Duodenal mucosa (tissue), 2 donors: ENCODE results near the gene ZC3H6.
A peak's percentile ranks its signal among the peaks of the same experiment; 100 is the strongest.

ENCODE experiments used
- H3K27ac ChIP-seq: one replicate; pipeline ENCODE4 v1.7.0; 2013; ENCODE audit warnings: low read depth, low read length
- H3K27me3 ChIP-seq, 2 donors: one replicate each; pipeline ENCODE4 v1.7.0; 2013; ENCODE audit warnings: low read length in 2 of 2, control low read depth in 1 of 2; ENCODE audit not compliant: insufficient read depth in 2 of 2, control insufficient read depth in 1 of 2
- H3K36me3 ChIP-seq, 2 donors: one replicate each; pipeline ENCODE4 v1.7.0; 2013; ENCODE audit warnings: low read length in 2 of 2, control low read depth in 1 of 2; ENCODE audit not compliant: insufficient read depth in 2 of 2, control insufficient read depth in 1 of 2
- H3K4me1 ChIP-seq, 2 donors: one replicate each; pipeline ENCODE4 v1.7.0; 2013; ENCODE audit warnings: low read length in 2 of 2, control low read depth in 1 of 2; ENCODE audit not compliant: insufficient read depth in 2 of 2, control insufficient read depth in 1 of 2
- H3K4me3 ChIP-seq, 2 donors: one replicate each; pipeline ENCODE4 v1.7.0; 2013; ENCODE audit warnings: low read length in 2 of 2, low read depth in 1 of 2
- H3K9ac ChIP-seq, 2 donors: one replicate each; pipeline ENCODE4 v1.7.0; 2013; ENCODE audit warnings: low read length in 2 of 2, low read depth in 1 of 2
- H3K9me3 ChIP-seq, 2 donors: one replicate each; pipeline ENCODE4 v1.7.0; 2013; ENCODE audit warnings: low read length in 2 of 2, control low read depth in 1 of 2; ENCODE audit not compliant: control insufficient read depth in 1 of 2

ZC3H6 gene

DNA sequence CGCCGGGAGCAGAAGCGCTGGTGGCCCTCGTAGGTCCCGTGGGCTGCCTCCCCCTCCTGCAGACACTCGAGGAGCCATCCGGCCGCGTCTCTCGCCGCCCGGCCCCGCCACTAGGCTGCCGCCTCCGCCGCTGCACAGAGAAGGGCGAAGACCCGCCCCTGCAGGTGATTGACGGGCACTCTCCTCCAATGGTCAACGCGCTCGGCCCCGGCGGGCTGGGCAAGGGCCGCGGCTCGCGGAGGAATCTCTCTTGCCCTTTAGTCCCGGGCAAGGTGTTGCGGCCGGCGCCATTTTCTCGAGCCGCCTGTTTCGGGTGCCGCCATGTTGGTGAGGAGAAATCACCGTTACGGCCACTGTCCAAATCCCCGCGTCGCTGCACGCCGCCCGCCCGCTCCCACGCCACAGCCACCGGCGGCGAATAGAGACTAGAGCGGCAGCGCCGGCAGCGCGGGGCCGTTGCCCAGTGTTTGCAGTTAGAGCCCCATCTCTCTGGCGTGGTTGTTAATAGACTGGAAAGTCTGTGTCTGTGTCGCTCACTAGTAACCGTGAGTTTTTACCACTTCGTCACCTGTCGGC, at the start of gene ZC3H6:
Gene ZC3H6, plus strand, starts transcription at position 287 of the 576 bp plus-strand sequence. CDS start 398 bp downstream, outside the sequence.
- H3K9ac ChIP-seq, result peak within 1 kb of the TSS; percentile 99 to 100
- H3K4me1 ChIP-seq, result peaks cover 7 to 8% of the 10 kb centered on the region in 2 donors
- peak within 1 kb of the TSS; percentile 78 to 95 for H3K4me3 ChIP-seq
- H3K27ac ChIP-seq, result peak within 1 kb of the TSS; percentile 100
- H3K9me3 ChIP-seq, result no peaks in the 10 kb centered on the region
- no peaks in the 10 kb centered on the region for H3K36me3 ChIP-seq
- H3K27me3 ChIP-seq, result no peaks in the 10 kb centered on the region

- no peak overlapping the region for H3K4me3 ChIP-seq
- no peaks in the 10 kb centered on the region for H3K9me3 ChIP-seq
- no peak overlapping the region for H3K27ac ChIP-seq
- H3K4me1 ChIP-seq, result no peaks in the 10 kb centered on the region
- H3K27me3 ChIP-seq, result no peaks in the 10 kb centered on the region
- H3K9ac ChIP-seq, result no peak overlapping the region
- H3K36me3 ChIP-seq, result peaks cover 0 to 2% of the 10 kb centered on the region in 2 donors
Observed at GRCh38 chr2:112229348-112229747, 46.0 kb upstream of the ZC3H6 start.

- H3K27ac ChIP-seq, result no peak overlapping the region
- H3K4me3 ChIP-seq, result no peak overlapping the region
- H3K9ac ChIP-seq, result no peak overlapping the region
- H3K36me3 ChIP-seq, result peaks cover 0 to 2% of the 10 kb centered on the region in 2 donors
- H3K9me3 ChIP-seq, result no peaks in the 10 kb centered on the region
- no peaks in the 10 kb centered on the region for H3K27me3 ChIP-seq
- no peaks in the 10 kb centered on the region for H3K4me1 ChIP-seq
Observed at GRCh38 chr2:112230371-112230770, 45.0 kb upstream of the ZC3H6 start.

DNA sequence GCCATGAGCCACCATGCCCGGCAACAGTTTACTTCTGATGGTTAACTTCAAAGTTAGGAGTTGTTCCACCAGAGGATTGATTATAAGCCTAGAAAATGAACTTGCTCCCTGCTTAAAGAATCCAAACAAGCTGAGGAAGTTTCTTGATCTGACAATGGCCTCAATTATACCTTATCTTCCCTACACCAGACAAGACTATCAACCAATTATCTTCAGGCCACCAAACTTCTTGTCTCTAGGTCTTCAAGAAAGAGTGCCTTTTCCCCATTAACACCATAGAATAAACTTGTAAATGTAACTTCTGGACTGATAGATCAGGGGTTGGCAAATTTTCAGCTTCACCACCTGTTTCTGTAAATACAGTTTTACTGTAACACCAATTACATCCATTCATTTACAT, 35.5 kb upstream of the ZC3H6 start:
- Histone ChIP-seq H3K4me1 (no peaks in the 10 kb centered on the region), H3K36me3 (peaks cover 0 to 2% of the 10 kb centered on the region in 2 donors), H3K9ac (no peak overlapping the region), H3K27ac (no peak overlapping the region), H3K4me3 (no peak overlapping the region), H3K9me3 (no peaks in the 10 kb centered on the region), H3K27me3 (no peaks in the 10 kb centered on the region)

GRCh38 chr2:112242384-112242783, 33.0 kb upstream of the ZC3H6 start:
- Histone ChIP-seq H3K4me1 (no peaks in the 10 kb centered on the region), H3K9me3 (no peaks in the 10 kb centered on the region), H3K4me3 (no peak overlapping the region), H3K27ac (no peak overlapping the region), H3K36me3 (peaks cover 0 to 10% of the 10 kb centered on the region in 2 donors), H3K27me3 (no peaks in the 10 kb centered on the region), H3K9ac (no peak overlapping the region)

- Histone ChIP-seq H3K4me1 (no peaks in the 10 kb centered on the region), H3K9ac (no peak overlapping the region), H3K27me3 (no peaks in the 10 kb centered on the region), H3K4me3 (no peak overlapping the region), H3K36me3 (peaks cover 0 to 15% of the 10 kb centered on the region in 2 donors), H3K27ac (no peak overlapping the region), H3K9me3 (no peaks in the 10 kb centered on the region)
Observed at GRCh38 chr2:112243233-112243632, 32.2 kb upstream of the ZC3H6 start.

- Histone ChIP-seq H3K27me3 (no peaks in the 10 kb centered on the region), H3K27ac (no peak overlapping the region), H3K4me3 (no peak overlapping the region), H3K4me1 (no peaks in the 10 kb centered on the region), H3K36me3 (peaks cover 0 to 20% of the 10 kb centered on the region in 2 donors), H3K9ac (no peak overlapping the region), H3K9me3 (no peaks in the 10 kb centered on the region)
Observed at GRCh38 chr2:112244854-112245253, 30.5 kb upstream of the ZC3H6 start.

DNA sequence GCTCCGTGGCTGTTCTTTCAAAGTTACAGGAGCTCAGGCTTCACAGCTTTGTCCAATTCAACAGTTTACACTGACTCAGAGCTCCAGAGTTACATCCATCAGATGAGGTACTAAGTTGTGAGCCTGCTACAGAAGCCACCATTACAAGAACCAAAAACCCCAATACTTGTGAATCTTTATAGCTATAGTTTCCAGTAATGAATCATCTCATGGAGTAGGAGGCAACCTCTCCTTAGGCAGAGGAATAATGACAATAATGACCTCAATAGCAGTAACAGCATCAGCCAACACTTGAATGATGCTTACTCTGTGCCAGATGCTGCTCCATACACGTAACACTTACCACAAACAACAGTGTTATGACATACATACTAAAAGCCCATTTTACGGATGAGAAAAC, 24.1 kb upstream of the ZC3H6 start:
- Histone ChIP-seq H3K4me3 (no peak overlapping the region), H3K9me3 (no peaks in the 10 kb centered on the region), H3K36me3 (peaks cover 0 to 18% of the 10 kb centered on the region in 2 donors), H3K9ac (no peak overlapping the region), H3K27ac (no peak overlapping the region), H3K4me1 (peaks cover 7 to 9% of the 10 kb centered on the region in 2 donors), H3K27me3 (no peaks in the 10 kb centered on the region)

- Histone ChIP-seq H3K27ac (no peak overlapping the region), H3K36me3 (peaks cover 0 to 5% of the 10 kb centered on the region in 2 donors)
Observed at GRCh38 chr2:112253261-112253815, 22.1 kb upstream of the ZC3H6 start.

DNA sequence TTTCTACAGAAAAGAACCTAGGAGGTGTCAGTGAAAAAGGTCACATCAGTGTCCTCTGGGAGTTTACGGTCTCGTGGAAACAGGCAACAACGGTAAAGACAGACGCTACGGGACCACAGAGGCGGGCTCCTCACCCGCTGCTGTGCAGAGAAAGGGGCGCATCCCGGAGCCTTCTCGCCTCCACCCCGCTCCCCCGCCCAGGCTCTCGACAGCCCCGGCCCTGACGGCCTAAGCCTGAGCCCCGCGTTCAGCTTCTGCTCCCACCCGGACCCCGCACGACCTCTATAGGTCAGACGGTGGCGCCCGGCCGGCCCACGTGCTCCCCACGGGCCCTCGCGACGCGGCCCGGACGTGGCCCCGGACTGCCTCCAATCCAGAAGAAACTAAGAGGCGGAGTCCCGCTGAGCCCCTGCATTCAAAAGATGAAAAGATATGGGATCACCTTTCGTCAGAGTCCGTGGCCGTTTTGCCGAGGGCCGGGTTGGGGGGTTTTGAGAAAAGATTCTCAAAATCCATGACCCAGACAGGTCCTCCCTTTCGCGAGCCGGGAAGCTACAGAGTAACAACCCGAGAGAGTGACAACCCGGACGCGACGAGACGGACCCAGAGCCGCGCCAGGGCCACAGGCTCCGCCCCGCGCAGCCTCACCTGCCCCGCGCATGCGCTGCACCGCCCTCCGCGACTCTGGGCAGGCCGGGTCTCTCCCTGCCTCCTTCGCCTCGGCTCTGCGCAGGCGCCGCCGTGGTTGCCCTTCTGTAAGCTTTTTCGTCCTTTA, 20.7 kb upstream of the ZC3H6 start, which contains the start of gene ZC3H8:
Gene ZC3H8, minus strand, starts transcription at position 577 of the 775 bp plus-strand sequence. Its CDS starts 61 bp downstream, at position 516.
- Histone ChIP-seq H3K27ac (peak within 1 kb of the TSS; percentile 78), H3K9me3 (no peaks in the 10 kb centered on the region), H3K4me1 (peaks cover 7 to 9% of the 10 kb centered on the region in 2 donors), H3K36me3 (no peaks in the 10 kb centered on the region), H3K4me3 (peak within 1 kb of the TSS; percentile 88 to 93), H3K9ac (peak within 1 kb of the TSS; percentile 72 to 73), H3K27me3 (no peaks in the 10 kb centered on the region)

More at GRCh38 chr2:112253261-112253815, 22.1 kb upstream of the ZC3H6 start:
- Histone ChIP-seq H3K4me3 (no peak overlapping the region), H3K4me1 (peaks cover 7 to 9% of the 10 kb centered on the region in 2 donors), H3K9me3 (no peaks in the 10 kb centered on the region), H3K9ac (no peak overlapping the region), H3K27me3 (no peaks in the 10 kb centered on the region)
